Sigmoid colon (tissue), 7 donors: ENCODE data around the gene DNAJC3. TPM values are rescaled to one million over a fixed set of nuclear protein-coding genes. Genes with fewer than 3 reads are reported as not detected.

Experiments used
- DNase-seq: peaks from one replicate; pipeline ENCODE4 v3.0.0-alpha.2; 2019
- H3K27ac ChIP-seq, 4 donors: fragments of 200-600 bp; sonication (generic); one replicate each; pipeline ENCODE4 v1.5.1; 2016 to 2019; ENCODE audit warnings: mild to moderate bottlenecking in 1 of 4
- H3K27me3 ChIP-seq, 3 donors: fragments of 200-600 bp; sonication (generic); one replicate each; pipeline ENCODE4 v1.5.1; 2019; ENCODE audit warnings: mild to moderate bottlenecking in 1 of 3
- H3K36me3 ChIP-seq, 4 donors: fragments of 200-600 bp; sonication (generic); one replicate each; pipeline ENCODE4 v1.5.1; 2016 to 2019
- H3K4me1 ChIP-seq, 4 donors: fragments of 200-600 bp; sonication (generic); one replicate each; pipeline ENCODE4 v1.5.1; 2017 to 2019
- H3K4me3 ChIP-seq, 4 donors: fragments of 200-600 bp; sonication (generic); one replicate each; pipeline ENCODE4 v1.5.1; 2017 to 2019; ENCODE audit warnings: mild to moderate bottlenecking in 2 of 4, moderate library complexity in 1 of 4
- H3K9me3 ChIP-seq, 4 donors: fragments of 200-600 bp in 3 of 4; sonication (generic) in 3 of 4; one replicate each; pipeline versions ENCODE4 v1.5.1 to v1.6.1; 2013 to 2019
- EP300 ChIP-seq, 4 donors: sonication (generic); formaldehyde crosslinking; IDR thresholded peaks; one replicate each; pipeline ENCODE4 v1.6.1; 2017; ENCODE audit warnings: antibody characterized with exemption in 4 of 4
- POLR2A ChIP-seq, 2 donors: fragments of 450-650 bp; IDR thresholded peaks; one replicate each; pipeline ENCODE4 v1.6.1; 2016; ENCODE audit warnings: antibody characterized with exemption in 2 of 2, mild to moderate bottlenecking in 2 of 2, moderate library complexity in 2 of 2
- POLR2AphosphoS5 ChIP-seq, 4 donors: sonication (generic); formaldehyde crosslinking; IDR thresholded peaks; one replicate each; pipeline ENCODE4 v1.6.1; 2017; ENCODE audit warnings: antibody characterized with exemption in 4 of 4
- WGBS, 2 donors: extraction: QIAGEN DNeasy Blood & Tissue Kit; methylation state at CpG; one replicate each; pipeline ENCODE4 v1.1.7; 2013; 5-methylcytosine and 5-hydroxymethylcytosine counted together
- intact Hi-C: fragments of 100-400 bp; cut with DNase I; formaldehyde crosslinking; loops from one replicate; pipeline ENCODE4 v1.15.1; 2023
- polyA plus RNA-seq, 3 donors: library from polyadenylated mRNA; stranded (reverse); fragments of 200-250 nt; gene quantifications; one replicate each; pipeline ENCODE4 v1.2.3, GENCODE V29; 2013
- total RNA-seq, 4 donors: library from RNA; depleted of rRNA; stranded (reverse); fragments of >200 nt; gene quantifications; one replicate each; pipeline ENCODE4 v1.1.0, GENCODE V29; 2016
- TF ChIP-seq, protein P1 (sequence below), 4 experiments: fragments of 450-650 bp in 3 of 4; fragments of 200-600 bp in 1 of 4; IDR thresholded peaks; one replicate each; pipeline ENCODE4 v1.5.1; 2016 to 2019; ENCODE audit warnings: antibody characterized with exemption in 4 of 4, mild to moderate bottlenecking in 3 of 4, moderate library complexity in 2 of 4
- donor health status: healthy with polysubstance abuse.
- donor health status: Bipolar disorder and iron deficiency.
- donor health status: healthy.

The DNAJC3 gene
- total and polyA plus RNA-seq, 7 donors: 4.8 to 48.5 (median 41.5) TPM

DNA sequence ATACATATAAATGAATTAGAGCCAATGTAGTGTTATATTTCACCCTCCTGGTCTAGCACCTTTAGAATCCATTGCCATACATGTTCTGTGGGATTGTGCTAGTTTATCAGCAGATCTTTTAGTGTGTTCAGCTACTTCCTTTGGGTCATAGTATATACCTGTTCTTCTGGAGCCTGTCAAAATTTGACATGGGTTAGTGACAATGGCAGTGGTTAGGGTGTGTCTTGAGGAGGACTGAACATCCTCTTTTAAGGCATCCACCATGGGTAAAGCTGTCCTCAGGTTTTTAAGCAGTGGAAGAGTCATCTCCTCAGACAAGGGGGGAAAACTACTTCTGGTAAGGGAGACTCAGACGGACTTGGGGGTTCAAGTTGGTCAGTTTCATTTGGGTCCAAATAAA lies 29.4 kb downstream of the DNAJC3 start:
- intact Hi-C loops: no loop called here
- Histone ChIP-seq H3K9me3 (no peaks in the 10 kb centered on the region), H3K36me3 (peaks cover 0 to 17% (median 2%) of the 10 kb centered on the region in 4 donors), H3K27ac (no peak overlapping the region), H3K27me3 (no peaks in the 10 kb centered on the region), H3K4me1 (peaks cover 0 to 29% (median 12%) of the 10 kb centered on the region in 4 donors), H3K4me3 (no peak overlapping the region)
- TF ChIP-seq, protein P1, sequence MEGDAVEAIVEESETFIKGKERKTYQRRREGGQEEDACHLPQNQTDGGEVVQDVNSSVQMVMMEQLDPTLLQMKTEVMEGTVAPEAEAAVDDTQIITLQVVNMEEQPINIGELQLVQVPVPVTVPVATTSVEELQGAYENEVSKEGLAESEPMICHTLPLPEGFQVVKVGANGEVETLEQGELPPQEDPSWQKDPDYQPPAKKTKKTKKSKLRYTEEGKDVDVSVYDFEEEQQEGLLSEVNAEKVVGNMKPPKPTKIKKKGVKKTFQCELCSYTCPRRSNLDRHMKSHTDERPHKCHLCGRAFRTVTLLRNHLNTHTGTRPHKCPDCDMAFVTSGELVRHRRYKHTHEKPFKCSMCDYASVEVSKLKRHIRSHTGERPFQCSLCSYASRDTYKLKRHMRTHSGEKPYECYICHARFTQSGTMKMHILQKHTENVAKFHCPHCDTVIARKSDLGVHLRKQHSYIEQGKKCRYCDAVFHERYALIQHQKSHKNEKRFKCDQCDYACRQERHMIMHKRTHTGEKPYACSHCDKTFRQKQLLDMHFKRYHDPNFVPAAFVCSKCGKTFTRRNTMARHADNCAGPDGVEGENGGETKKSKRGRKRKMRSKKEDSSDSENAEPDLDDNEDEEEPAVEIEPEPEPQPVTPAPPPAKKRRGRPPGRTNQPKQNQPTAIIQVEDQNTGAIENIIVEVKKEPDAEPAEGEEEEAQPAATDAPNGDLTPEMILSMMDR (IDR thresholded peaks at IDR 0.05): no peak
- DNase-seq: no peak
- WGBS, 2 donors: 98% methylated on average over 1 of the region's 1 CpG

DNA sequence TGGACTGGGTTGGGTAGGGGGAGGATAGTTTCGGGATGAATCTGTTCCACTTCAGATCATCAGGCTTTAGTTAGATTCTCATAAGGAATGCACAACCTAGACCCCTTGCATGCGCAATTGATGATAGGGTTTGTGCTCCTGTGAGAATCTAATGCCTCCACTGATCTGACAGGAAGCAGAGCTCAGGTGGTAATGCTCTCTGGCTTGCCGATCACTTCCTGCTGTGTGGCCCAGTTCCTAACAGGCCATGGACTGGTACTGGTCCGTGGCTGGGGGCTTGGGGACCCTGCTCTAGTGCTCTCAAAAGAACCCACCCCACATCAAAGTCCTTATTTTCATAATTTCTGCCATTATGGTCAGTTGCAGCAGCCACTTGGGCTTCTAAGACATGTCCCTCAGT lies 30.1 kb downstream of the DNAJC3 start:
- WGBS, 2 donors: 79 to 91% methylated on average over 4 of the region's 4 CpGs
- H3K27ac ChIP-seq: no peak overlapping the region
- no peak for DNase-seq

DNA sequence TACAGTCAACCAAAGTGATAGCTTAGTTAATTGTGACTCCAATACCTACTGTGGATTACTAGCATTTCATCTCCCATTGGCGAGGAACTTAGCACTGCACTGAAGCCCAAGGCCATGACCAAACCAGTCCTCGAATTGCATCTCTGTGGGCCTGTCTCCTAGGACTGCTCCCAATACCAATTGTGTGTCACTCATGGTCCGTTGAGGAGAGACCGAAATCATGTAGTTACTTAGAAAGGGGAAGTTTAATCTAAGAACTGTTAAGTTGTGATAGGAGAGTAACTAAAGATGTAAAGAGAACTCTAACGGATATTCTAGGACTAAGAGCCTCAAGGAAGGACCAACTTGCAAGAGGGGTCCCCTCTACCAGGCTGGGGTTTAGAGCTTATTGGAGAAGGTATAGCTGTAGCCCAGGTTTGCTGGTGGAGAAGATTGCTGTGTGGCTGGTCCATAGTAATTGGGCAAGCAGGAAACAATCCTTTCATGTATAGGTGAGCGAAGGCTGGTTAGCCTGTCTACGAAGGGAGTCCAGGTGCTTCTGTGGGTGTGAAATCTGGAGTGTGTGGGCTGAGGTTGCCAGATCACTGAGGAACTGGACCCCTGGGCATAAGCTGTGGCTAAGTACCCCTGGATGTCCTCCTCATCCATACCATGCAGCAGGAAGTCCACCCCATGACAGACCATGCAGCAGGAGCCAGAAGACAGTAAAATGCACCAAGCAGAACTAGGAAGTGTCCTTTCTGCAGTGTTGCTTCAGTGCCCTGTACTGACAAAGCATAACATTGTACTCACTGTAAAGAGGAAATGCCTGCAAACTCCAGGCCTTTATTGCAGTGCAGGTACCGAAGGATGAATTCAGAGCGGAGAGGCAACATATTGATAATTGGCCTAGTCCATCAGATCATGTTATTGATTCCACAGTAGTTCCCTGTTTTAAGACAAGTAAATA lies 30.8 kb downstream of the DNAJC3 start:
- Histone ChIP-seq H3K9me3 (no peaks in the 10 kb centered on the region), H3K4me3 (no peak overlapping the region), H3K27me3 (no peaks in the 10 kb centered on the region), H3K4me1 (peaks cover 0 to 26% (median 11%) of the 10 kb centered on the region in 4 donors), H3K27ac (no peak overlapping the region), H3K36me3 (peaks cover 0 to 29% (median 4%) of the 10 kb centered on the region in 4 donors)
- DNase-seq: no peak
- intact Hi-C loops: no loop called here
- whole genome bisulfite sequencing, 2 donors: 83 to 84% methylated on average over 9 of the region's 9 CpGs
- TF ChIP-seq, protein P1 (IDR thresholded peaks at IDR 0.05): no peak
- TF ChIP-seq POLR2A (IDR thresholded peaks at IDR 0.05): no peak
- TF ChIP-seq POLR2AphosphoS5 (IDR thresholded peaks at IDR 0.05): no peak
- no peak for TF ChIP-seq EP300 (IDR thresholded peaks at IDR 0.05)

More for the DNA sequence above, 30.1 kb downstream of the DNAJC3 start:
- Histone ChIP-seq H3K4me3 (no peak overlapping the region), H3K9me3 (no peaks in the 10 kb centered on the region), H3K4me1 (peaks cover 0 to 29% (median 12%) of the 10 kb centered on the region in 4 donors), H3K27me3 (no peaks in the 10 kb centered on the region), H3K36me3 (peaks cover 0 to 24% (median 2%) of the 10 kb centered on the region in 4 donors)
- intact Hi-C loops: no loop called here
- no peak for TF ChIP-seq POLR2AphosphoS5 (IDR thresholded peaks at IDR 0.05)
- TF ChIP-seq, protein P1 (IDR thresholded peaks at IDR 0.05): no peak
- TF ChIP-seq POLR2A (IDR thresholded peaks at IDR 0.05): no peak

DNA sequence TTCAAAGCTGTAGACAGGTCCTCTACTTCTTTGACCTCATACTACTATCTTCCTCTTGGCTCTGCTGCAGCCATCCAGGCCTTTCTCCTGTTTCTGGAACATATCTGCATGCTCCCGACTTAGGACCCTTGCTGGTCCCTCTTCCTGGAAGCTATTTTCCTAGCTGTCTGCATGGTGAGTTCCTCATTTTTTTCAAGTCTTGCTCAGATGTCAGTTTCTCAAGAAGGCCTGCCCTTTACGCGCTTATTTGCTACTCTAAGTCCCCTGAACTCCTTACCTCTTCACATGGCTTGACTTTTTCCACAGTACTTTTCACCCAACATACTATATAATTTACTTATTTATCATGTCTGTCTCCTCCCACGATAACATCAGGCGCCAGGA lies 31.4 kb downstream of the DNAJC3 start:
- no peak overlapping the region for H3K27ac ChIP-seq
- DNase-seq: no peak

More for the DNA sequence above, 31.4 kb downstream of the DNAJC3 start:
- peaks cover 0 to 5% (median 1%) of the 10 kb centered on the region in 4 donors for H3K9me3 ChIP-seq
- TF ChIP-seq, protein P1 (IDR thresholded peaks at IDR 0.05): no peak
- TF ChIP-seq POLR2A (IDR thresholded peaks at IDR 0.05) (no peak), EP300 (IDR thresholded peaks at IDR 0.05) (no peak)
- no peaks in the 10 kb centered on the region for H3K27me3 ChIP-seq
- H3K4me3 ChIP-seq: no peak overlapping the region
- peaks cover 0 to 19% (median 8%) of the 10 kb centered on the region in 4 donors for H3K4me1 ChIP-seq
- WGBS, 2 donors: 84 to 93% methylated on average over 5 of the region's 5 CpGs
- peaks cover 0 to 36% (median 11%) of the 10 kb centered on the region in 4 donors for H3K36me3 ChIP-seq
- intact Hi-C loops: no loop called here
